Measurements from ENCODE around the gene CD244.

DNA sequence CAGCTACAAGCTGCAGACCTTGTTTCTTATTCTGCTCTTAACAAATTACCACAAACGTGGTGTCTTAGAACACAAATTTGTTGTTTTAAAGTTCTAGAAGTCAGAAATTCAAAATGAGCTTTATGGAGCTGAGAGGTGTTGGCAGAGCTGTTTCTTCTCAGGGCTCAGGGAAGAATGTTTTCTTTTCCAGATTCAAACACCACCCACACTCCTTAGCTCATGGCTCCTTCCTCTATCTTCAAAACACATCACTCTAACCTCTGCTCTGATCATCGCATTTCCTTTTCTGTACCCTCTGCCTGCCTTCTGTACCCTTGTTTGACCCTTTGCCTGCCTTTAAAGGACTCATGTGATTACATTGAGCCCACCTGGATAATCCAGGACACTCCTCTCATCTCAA, 49.2 kb upstream of the CD244 start:
- TF ChIP-seq POLR2AphosphoS5 (IDR thresholded peaks at IDR 0.05; ENCODE audit: low read depth, low read length) (no peak), POLR2A (IDR thresholded peaks at IDR 0.05; ENCODE audit: low read depth, low read length) (no peak), TAF1 (IDR thresholded peaks at IDR 0.05; ENCODE audit: borderline replicate concordance, low read depth, low read length) (no peak)

All from GM12892 (cell line).